PC-9 (cell line): ENCODE measurements around the gene HS3ST3B1.

Experiments used
- EZH2 ChIP-seq: fragments of 200-600 bp; sonication (generic); IDR thresholded peaks from 2 replicates; pipeline ENCODE4 v1.8.0; 2017; ENCODE audit warnings: antibody characterized with exemption, low read depth
- TF ChIP-seq, protein P1 (sequence below): fragments of 200-600 bp; sonication (generic); conservative IDR thresholded peaks from 2 replicates; pipeline ENCODE4 v1.6.1; 2017; ENCODE audit warnings: mixed run types, antibody characterized with exemption, mild to moderate bottlenecking, moderate library complexity

DNA sequence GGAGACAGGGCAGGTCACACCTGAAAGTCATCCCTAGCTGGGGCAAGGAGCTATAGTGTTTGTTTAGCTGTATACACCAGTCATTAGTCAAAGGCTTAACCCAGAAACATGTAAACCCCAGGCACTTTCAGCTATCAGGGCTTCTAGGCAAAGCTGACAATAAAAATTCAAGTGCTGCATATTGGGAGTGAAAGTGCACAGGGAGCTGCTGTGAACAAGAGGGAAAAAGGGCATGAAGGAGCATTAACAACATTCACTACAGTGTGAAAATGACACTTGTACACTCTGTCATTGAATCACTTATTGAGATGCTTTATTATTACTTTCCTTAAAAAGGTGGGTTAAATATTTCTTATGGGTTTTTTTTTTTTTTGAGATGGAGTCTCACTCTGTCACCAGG, 92.8 kb downstream of the HS3ST3B1 start:
- TF ChIP-seq, protein P1, sequence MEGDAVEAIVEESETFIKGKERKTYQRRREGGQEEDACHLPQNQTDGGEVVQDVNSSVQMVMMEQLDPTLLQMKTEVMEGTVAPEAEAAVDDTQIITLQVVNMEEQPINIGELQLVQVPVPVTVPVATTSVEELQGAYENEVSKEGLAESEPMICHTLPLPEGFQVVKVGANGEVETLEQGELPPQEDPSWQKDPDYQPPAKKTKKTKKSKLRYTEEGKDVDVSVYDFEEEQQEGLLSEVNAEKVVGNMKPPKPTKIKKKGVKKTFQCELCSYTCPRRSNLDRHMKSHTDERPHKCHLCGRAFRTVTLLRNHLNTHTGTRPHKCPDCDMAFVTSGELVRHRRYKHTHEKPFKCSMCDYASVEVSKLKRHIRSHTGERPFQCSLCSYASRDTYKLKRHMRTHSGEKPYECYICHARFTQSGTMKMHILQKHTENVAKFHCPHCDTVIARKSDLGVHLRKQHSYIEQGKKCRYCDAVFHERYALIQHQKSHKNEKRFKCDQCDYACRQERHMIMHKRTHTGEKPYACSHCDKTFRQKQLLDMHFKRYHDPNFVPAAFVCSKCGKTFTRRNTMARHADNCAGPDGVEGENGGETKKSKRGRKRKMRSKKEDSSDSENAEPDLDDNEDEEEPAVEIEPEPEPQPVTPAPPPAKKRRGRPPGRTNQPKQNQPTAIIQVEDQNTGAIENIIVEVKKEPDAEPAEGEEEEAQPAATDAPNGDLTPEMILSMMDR = no peak
- no peak for TF ChIP-seq EZH2
